GM15510 (cell line): ENCODE data around the gene CPEB2.
A peak's percentile ranks its signal among the peaks of the same experiment; 100 is the strongest.

Source experiments
- POLR2A ChIP-seq: IDR thresholded peaks from 3 replicates; pipeline ENCODE4 v1.6.1; 2011; ENCODE audit warnings: borderline replicate concordance; ENCODE audit not compliant: insufficient read length; ENCODE audit errors: extremely low read depth

The CPEB2 gene

DNA sequence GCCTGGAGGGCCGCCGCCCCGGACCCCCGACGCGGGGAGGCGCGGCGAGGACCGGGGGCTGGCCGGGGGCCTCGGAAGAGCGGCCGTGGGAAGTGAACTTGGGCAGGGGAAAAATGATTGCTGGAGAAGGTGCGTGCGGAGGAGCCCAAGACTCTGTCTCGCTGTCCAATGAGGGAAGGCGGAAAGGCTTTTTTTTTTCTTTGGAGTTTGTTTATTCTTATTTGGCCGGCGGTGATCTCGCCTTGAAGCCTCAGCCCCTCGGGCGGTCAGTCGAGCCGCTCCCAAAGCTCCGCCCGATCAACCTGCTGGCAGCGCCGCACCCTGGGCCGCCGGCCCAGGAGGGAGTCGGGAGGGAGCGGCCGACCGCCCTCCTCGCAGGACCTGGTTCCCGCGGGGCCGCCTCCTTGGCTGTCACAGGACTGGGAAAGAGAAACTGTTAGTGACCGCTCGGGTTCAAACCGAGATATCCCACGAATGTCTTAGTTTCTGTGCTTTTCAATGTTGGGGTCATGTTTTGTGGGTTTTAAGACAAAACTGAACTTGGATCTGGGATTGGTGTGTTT lies 2.5 kb downstream of the CPEB2 start:
- TF ChIP-seq POLR2A, result peak; percentile 37

DNA sequence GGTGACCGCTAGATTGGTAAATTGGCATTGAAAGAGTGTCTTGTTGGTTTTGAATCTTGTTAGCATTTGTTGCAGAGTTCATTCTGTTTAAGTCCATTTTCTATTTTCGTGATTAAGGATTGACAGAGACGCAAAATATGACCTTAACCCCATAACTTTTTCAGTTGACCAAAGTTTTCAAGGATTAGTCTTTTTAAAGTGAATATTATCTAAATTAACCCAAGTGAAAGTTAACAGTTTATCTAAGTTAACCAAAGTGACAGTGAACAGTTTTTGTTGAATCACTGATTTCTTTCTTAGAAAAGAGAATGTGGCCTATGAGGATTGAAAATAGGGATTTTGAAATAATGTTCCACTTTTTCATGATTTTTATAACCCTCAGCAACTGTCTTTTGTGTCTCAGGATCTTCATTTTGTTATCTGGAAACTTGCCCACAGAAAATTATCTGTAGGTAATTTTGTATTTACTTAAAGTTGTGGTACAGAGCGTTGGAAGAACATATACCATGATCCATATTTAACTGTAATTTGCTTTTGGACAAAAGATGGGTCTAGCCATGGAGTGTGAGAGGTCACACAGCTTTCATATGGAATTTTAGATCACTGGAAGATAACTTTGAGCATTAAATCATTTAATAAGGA lies 3.3 kb downstream of the CPEB2 start:
- TF ChIP-seq POLR2A, result no peak

GRCh38 chr4:15006416-15007024 lies 4.2 kb downstream of the CPEB2 start:
- no peak for TF ChIP-seq POLR2A

DNA sequence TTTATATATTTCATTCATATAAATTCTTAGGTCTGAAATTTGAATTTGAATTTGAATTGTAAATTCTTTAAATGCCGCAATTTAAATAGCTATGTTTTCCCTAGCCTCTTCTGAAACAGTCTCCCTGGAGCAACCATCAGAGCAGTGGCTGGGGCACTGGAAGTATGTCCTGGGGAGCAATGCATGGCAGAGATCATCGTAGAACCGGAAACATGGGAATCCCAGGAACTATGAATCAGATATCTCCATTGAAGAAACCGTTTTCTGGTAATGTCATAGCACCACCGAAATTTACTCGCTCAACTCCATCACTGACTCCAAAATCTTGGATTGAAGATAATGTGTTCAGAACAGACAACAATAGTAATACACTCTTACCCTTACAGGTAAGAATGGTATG lies 4.9 kb downstream of the CPEB2 start:
- TF ChIP-seq POLR2A, result no peak

GRCh38 chr4:15010038-15010585 lies 7.8 kb downstream of the CPEB2 start:
- TF ChIP-seq POLR2A, result no peak

DNA sequence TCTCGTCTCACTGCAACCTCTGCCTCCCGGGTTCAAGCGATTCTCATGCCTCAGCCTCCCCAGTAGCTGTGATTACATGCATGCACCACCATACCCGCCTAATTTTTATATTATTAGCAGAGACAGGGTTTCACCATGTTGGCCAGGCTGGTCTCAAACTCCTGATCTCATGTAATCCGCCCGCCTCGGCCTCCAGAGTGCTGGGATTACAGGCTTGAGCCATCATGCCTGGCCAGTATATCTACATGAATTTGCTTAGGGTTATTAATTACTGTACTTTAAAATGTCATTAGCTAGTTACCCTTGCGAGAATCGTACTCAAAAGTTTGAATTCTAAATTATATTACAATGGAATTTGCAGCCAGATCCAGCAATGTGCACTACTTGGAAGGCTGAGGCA lies 8.9 kb downstream of the CPEB2 start:
- no peak for TF ChIP-seq POLR2A

GRCh38 chr4:15012017-15012788 lies 9.9 kb downstream of the CPEB2 start:
- no peak for TF ChIP-seq POLR2A

- no peak for TF ChIP-seq POLR2A
These were observed 11.3 kb downstream of the CPEB2 start for GRCh38 chr4:15013585-15013984.

GRCh38 chr4:15015170-15015569 lies 12.9 kb downstream of the CPEB2 start:
- TF ChIP-seq POLR2A, result no peak

- no peak for TF ChIP-seq POLR2A
These were observed 16.1 kb downstream of the CPEB2 start for GRCh38 chr4:15018361-15018760.

DNA sequence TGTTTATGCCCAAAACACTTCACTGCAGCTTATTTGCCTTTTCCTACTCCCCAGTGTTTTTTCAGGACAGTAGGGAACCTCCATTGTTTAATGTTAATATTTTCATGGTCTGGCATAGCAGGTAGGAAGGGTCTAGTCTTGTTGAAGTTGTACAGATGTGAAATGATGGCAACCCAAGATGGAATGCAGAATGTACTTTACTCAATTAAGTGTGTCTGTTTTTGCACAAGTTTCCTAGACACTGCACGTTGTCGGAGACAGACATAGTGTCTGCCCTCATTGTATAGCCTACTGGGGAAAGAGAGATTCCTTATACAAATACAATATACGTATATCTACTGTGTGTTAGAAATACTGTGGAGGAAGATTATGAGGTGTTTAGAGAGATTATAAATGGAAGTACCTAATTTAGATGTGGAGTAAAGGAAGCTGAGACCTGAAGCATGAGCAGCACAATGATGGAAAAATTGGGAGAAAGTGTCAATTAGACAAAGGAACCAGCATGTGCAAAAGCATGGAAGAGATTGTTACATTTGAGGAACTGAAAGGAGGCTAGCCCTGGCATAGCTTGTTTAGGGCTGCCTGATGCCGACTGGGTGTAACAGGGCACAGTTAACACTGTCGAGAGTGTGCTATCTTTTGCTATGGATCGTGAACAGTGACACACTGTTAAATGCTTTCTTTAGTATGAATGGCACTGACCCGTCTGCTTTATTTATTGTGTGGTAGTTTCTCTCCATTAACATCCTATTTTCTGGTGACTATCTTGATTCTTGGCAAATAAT lies 18.4 kb downstream of the CPEB2 start:
- TF ChIP-seq POLR2A, result no peak

GRCh38 chr4:15021311-15021710 lies 19.0 kb downstream of the CPEB2 start:
- no peak for TF ChIP-seq POLR2A

DNA sequence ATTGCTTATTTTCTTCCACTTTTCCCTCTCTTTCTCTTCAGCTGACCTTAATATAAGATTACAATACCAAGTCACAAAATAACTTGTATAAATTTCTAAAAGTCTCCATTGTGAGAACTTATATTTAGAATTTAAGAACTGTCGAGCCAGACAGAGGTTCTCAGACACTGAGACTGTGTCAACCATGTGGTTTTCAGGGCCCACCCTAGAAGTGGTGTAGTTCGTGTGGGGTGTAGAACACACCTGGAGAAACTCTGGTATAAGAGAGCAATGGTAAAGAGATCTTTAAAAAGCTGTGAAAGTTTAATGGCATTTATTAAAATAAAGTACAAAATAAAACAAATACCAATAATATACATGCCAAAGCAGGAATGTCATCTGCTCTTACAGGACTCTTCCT lies 19.7 kb downstream of the CPEB2 start:
- TF ChIP-seq POLR2A, result no peak

DNA sequence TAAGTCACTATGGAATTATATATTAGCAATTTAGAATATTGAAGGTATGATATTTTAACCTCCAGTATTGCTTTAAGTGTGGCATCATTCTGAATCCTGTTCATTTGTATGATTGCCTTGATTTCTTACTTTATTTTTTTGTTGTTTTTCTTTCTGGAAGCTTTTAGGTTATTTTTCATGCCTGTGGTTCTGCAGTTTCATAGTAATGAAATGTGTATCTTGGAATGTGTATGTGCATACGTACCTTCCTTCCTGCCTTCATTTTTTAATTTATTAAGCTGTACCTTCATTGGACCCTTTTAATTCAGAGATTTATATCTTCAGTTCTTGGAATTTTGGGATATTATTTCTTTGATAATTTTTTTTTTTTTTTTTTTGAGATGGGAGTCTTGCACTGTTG lies 22.1 kb downstream of the CPEB2 start:
- TF ChIP-seq POLR2A, result no peak

GRCh38 chr4:15025693-15026092 lies 23.4 kb downstream of the CPEB2 start:
- no peak for TF ChIP-seq POLR2A

DNA sequence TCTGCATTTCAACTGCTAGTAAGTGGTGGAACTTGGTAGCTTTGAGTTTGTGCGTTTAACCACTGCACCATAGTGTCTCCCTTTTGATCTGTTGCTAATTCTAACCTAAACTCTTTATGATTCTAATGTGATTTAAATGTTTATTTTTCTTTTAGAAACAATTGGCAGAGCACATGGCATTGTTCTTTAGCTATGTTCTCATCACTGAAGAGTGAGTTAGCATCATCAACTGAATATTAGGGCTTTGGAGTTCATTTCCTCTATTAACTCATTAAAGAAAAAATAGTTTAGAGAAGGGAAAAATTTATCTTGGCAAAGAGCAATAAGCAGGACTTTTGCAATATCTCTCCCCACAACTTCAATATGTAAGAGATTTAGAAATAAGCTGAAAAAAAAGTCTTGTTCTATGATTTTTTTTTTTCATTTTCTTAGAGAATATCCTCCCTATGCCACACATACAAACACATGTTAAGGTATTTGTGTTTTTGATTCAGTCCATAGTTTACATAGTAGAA lies 25.7 kb downstream of the CPEB2 start:
- no peak for TF ChIP-seq POLR2A
